ENCODE measurements around the gene ZC3H4.

GRCh38 chr19:47018923-47019322 lies 94.7 kb downstream of the ZC3H4 start:
- TF ChIP-seq CTCF (IDR thresholded peaks at IDR 0.05) (no peak), POLR2A (IDR thresholded peaks at IDR 0.05) (no peak)
